Neural crest cell (in vitro differentiated cells): ENCODE results near the gene CLCA1. TPM values are rescaled to one million over a fixed set of nuclear protein-coding genes. Genes with fewer than 3 reads are reported as not detected.

Experiments used
- DNase-seq: peaks from one replicate; pipeline ENCODE4 v3.0.0; 2021; ENCODE audit warnings: low read depth, mixed read lengths, low spot score
- H3K27ac Mint-ChIP-seq: one replicate; pipeline ENCODE4 v1.8.0; 2021; ENCODE audit warnings: mild to moderate bottlenecking, mixed read lengths; ENCODE audit not compliant: unreplicated experiment
- H3K27me3 Mint-ChIP-seq: 2 replicates; pipeline ENCODE4 v1.8.0; 2021; ENCODE audit warnings: low read depth, mild to moderate bottlenecking, mixed read lengths
- H3K36me3 Mint-ChIP-seq: 2 replicates; pipeline ENCODE4 v1.8.0; 2021; ENCODE audit warnings: low read depth, mild to moderate bottlenecking, mixed read lengths
- H3K4me1 Mint-ChIP-seq: 2 replicates; pipeline ENCODE4 v1.8.0; 2021; ENCODE audit warnings: mixed read lengths
- H3K4me3 Mint-ChIP-seq: one replicate; pipeline ENCODE4 v1.8.0; 2021; ENCODE audit warnings: mild to moderate bottlenecking, mixed read lengths
- H3K9me3 Mint-ChIP-seq: 2 replicates; pipeline ENCODE4 v1.8.0; 2021; ENCODE audit warnings: mixed read lengths
- total RNA-seq: library from RNA; stranded (reverse); gene quantifications from 2 replicates; pipeline ENCODE4 v1.2.1, GENCODE V29; 2021
- TF ChIP-seq, protein P1 (sequence below): fragments of 200-600 bp; sonication (generic); conservative IDR thresholded peaks from 2 replicates; pipeline ENCODE4 v1.5.0; 2021; ENCODE audit warnings: antibody characterized with exemption, mild to moderate bottlenecking

Gene CLCA1
- total RNA-seq, 1 donor from 2014 or later: not detected

DNA sequence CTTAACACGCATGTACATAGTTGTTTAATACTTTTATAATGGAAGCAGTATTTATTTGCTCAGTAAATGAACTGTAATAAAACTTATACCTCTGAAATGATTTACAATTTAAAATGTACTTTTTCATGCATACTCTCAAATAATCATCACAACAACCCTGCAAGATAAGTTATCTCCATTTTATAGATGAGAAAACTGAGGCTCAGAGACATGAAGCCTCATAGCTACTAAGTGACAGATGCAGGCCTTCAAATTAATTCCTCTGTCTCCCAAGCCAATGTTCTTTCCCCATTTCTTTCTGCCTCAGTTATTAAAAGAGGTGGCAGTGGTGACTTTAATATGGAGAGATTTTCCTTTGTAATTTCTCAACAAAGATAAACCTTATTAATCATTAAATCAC, 19.6 kb upstream of the CLCA1 start:
- no peaks in the 10 kb centered on the region for H3K27me3 Mint-ChIP-seq
- H3K27ac Mint-ChIP-seq: no peak overlapping the region
- TF ChIP-seq, protein P1, sequence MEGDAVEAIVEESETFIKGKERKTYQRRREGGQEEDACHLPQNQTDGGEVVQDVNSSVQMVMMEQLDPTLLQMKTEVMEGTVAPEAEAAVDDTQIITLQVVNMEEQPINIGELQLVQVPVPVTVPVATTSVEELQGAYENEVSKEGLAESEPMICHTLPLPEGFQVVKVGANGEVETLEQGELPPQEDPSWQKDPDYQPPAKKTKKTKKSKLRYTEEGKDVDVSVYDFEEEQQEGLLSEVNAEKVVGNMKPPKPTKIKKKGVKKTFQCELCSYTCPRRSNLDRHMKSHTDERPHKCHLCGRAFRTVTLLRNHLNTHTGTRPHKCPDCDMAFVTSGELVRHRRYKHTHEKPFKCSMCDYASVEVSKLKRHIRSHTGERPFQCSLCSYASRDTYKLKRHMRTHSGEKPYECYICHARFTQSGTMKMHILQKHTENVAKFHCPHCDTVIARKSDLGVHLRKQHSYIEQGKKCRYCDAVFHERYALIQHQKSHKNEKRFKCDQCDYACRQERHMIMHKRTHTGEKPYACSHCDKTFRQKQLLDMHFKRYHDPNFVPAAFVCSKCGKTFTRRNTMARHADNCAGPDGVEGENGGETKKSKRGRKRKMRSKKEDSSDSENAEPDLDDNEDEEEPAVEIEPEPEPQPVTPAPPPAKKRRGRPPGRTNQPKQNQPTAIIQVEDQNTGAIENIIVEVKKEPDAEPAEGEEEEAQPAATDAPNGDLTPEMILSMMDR: no peak
- no peak for DNase-seq
- H3K9me3 Mint-ChIP-seq: no peaks in the 10 kb centered on the region
- H3K4me1 Mint-ChIP-seq: peaks cover 17% of the 10 kb centered on the region
- H3K36me3 Mint-ChIP-seq: no peaks in the 10 kb centered on the region
- H3K4me3 Mint-ChIP-seq: no peak overlapping the region

DNA sequence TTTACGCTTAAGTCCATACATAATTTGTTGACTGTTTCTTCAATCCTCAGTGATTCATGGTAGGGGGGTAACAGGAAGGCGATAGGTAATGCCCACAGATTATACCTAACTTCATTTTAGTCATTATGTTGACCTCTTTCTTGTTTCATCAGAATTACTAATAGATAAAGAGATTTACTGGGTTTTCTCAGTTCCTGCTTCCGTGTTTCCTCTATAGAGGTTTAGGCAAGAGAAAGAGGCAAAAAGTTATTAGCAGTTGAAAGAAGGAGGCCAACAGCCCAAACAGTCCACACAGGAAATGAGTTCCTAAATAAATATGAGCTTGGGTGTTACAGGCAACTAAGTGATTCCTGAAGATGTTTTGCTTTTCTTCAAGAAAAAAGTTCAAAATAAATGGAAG, 17.9 kb upstream of the CLCA1 start:
- TF ChIP-seq, protein P1: no peak

DNA sequence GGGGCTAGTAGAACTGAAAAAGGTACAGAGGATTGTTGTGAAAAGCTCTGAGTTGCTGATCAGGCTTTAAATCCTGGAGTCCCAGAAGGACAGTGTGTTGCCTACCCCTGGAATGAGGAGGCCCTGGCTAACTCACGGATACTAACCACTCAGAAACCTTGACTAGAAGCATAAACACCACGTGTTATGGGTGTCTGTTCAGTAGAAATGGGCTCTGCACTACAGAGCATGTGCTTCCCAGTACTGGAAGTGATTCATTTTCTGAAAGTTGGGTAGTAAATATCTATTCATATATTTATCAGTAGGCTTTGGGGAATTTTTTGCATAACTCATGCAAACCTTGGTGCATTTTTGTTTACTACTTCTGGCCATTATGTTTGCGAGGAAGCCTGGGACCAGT, 15.1 kb upstream of the CLCA1 start:
- H3K4me1 Mint-ChIP-seq: no peaks in the 10 kb centered on the region
- H3K9me3 Mint-ChIP-seq: no peaks in the 10 kb centered on the region
- H3K27ac Mint-ChIP-seq: no peak overlapping the region
- no peak overlapping the region for H3K4me3 Mint-ChIP-seq
- no peaks in the 10 kb centered on the region for H3K27me3 Mint-ChIP-seq
- no peaks in the 10 kb centered on the region for H3K36me3 Mint-ChIP-seq
- DNase-seq: no peak
- TF ChIP-seq, protein P1: no peak

More for the DNA sequence above, 17.9 kb upstream of the CLCA1 start:
- Mint-ChIP-seq H3K9me3 (no peaks in the 10 kb centered on the region), H3K4me1 (peaks cover 17% of the 10 kb centered on the region), H3K27me3 (no peaks in the 10 kb centered on the region), H3K36me3 (no peaks in the 10 kb centered on the region), H3K4me3 (no peak overlapping the region), H3K27ac (no peak overlapping the region)
- no peak for DNase-seq

DNA sequence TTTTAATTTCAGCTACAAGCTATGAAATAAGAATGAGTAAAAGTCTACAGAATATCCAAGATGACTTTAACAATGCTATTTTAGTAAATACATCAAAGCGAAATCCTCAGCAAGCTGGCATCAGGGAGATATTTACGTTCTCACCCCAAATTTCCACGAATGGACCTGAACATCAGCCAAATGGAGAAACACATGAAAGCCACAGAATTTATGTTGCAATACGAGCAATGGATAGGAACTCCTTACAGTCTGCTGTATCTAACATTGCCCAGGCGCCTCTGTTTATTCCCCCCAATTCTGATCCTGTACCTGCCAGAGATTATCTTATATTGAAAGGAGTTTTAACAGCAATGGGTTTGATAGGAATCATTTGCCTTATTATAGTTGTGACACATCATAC, 13.7 kb upstream of the CLCA1 start:
- Mint-ChIP-seq H3K36me3 (no peaks in the 10 kb centered on the region), H3K27me3 (no peaks in the 10 kb centered on the region), H3K27ac (no peak overlapping the region), H3K9me3 (no peaks in the 10 kb centered on the region), H3K4me3 (no peak overlapping the region), H3K4me1 (no peaks in the 10 kb centered on the region)
- DNase-seq: no peak
- TF ChIP-seq, protein P1: no peak

DNA sequence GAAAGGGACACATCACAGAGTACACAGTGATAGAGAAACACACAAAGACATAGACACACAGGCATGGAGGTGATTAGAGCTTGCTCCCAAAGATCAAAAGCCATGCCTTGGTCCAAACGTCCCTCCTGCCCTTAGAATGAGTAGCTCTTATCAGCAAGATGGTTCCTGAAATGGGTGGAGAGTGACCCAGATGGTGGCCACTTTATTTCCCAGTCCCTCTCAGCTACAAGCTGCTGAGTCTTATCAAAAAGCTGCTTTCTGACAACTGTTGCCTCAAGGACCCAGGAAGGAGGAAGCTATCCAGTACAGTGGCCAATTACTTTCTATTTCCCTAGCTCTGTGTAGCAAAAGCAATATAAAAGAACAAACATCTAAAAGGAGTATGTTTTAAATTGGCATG, 7.7 kb upstream of the CLCA1 start:
- Mint-ChIP-seq H3K4me1 (no peaks in the 10 kb centered on the region), H3K9me3 (no peaks in the 10 kb centered on the region), H3K27me3 (no peaks in the 10 kb centered on the region)

More for the DNA sequence above, 7.7 kb upstream of the CLCA1 start:
- Mint-ChIP-seq H3K36me3 (no peaks in the 10 kb centered on the region), H3K27ac (no peak overlapping the region), H3K4me3 (no peak overlapping the region)
- no peak for DNase-seq
- TF ChIP-seq, protein P1: no peak
